ENCODE results near the gene FGD4.

The FGD4 gene

DNA sequence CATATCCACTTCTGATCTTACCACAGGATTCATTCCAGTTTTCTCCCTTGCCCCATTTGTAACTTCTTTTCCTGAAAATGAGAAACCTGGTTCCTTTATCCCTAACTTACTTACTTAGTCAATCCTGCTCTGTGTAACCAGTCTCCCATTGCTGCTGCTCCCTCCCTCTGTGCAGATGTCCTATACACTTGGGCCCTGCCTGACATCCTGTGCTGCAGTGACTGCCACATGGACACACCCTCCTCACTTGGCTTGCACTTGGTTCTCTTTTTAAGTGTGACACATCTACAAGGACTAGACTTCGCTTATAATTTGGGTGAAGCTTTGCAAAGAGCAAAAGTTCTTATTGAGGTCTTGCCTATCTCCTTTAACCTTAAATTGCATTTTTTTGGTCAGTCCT is 51.4 kb downstream of the FGD4 start:
- Histone ChIP-seq H2AFZ (ENCODE audit: low read depth, low read length) (no peak overlapping the region), H3K4me3 (ENCODE audit: low read length) (no peak overlapping the region)

DNA sequence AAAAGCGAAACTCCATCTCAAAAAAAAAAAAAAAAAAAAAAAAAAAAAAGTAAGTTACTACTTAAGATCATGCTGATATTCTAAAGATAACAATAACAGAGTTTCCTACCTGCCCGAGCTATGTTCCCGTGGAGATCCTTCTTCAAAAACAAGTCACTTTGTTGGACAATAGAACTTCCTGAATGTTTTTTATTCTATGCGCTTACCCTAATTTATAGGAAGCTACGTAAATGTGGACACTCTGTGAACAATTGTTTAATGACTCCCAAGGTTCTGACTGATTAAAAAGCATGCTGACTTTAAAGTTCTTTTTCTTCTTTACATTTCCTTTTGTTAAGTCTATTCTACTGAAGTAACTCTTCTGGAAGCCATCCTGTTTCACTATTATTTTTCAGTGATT is 52.5 kb downstream of the FGD4 start:
- Histone ChIP-seq H2AFZ (ENCODE audit: low read depth, low read length) (no peak overlapping the region), H3K27me3 (ENCODE audit: insufficient read depth, low read length) (no peaks in the 10 kb centered on the region), H3K4me3 (ENCODE audit: low read length) (no peak overlapping the region), H3K9me3 (ENCODE audit: low read length) (no peaks in the 10 kb centered on the region), H3K36me3 (ENCODE audit: insufficient read depth, low read length) (no peaks in the 10 kb centered on the region), H3K4me1 (ENCODE audit: insufficient read depth, low read length) (peaks cover 29% of the 10 kb centered on the region)

More for the DNA sequence above, 51.4 kb downstream of the FGD4 start:
- H3K4me1 ChIP-seq (ENCODE audit: insufficient read depth, low read length) = peaks cover 26% of the 10 kb centered on the region
- H3K36me3 ChIP-seq (ENCODE audit: insufficient read depth, low read length) = no peaks in the 10 kb centered on the region
- H3K27me3 ChIP-seq (ENCODE audit: insufficient read depth, low read length) = no peaks in the 10 kb centered on the region
- H3K9me3 ChIP-seq (ENCODE audit: low read length) = no peaks in the 10 kb centered on the region

DNA sequence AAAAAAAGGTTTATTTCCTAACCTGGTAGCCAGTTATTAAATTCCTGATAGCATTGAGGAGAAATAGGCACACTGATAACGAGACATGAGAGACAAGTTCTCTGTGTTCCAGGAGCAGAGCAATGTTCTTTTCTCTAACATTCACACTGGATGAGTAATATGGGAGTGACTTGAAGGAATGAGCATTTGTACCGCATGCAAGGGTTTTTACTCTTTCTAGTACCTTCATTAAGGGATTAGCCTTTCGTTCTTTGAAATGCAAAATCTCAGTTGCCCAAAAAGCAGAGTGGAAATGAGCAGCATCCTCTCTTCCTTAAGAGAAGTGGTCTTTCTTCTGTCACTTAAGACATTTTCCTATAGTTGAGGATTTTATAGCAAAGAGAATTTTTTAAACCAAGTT is 54.7 kb downstream of the FGD4 start:
- H3K4me1 ChIP-seq (ENCODE audit: insufficient read depth, low read length) = peaks cover 30% of the 10 kb centered on the region
- H3K4me3 ChIP-seq (ENCODE audit: low read length) = no peak overlapping the region
- H3K9me3 ChIP-seq (ENCODE audit: low read length) = no peaks in the 10 kb centered on the region
- H3K27me3 ChIP-seq (ENCODE audit: insufficient read depth, low read length) = no peaks in the 10 kb centered on the region
- H2AFZ ChIP-seq (ENCODE audit: low read depth, low read length) = no peak overlapping the region
- H3K36me3 ChIP-seq (ENCODE audit: insufficient read depth, low read length) = no peaks in the 10 kb centered on the region

DNA sequence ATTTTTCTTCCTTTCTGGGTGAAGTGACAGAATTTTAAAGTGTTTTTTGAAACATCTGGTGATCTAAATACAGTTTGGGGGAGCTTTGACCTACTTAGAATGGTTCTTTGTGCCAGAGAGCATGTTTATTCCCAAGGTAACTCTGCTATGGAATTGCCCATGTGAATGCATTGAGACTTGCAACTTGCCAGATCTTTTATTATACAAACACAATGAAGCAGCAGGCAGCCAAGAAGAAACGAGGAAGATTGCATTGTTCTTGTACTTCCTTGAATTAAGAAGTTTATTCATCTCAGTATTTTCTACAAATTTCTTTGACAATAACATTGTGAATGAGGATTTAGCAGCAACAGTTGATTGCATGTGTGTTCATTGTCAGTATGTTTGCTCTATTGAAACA is 55.5 kb downstream of the FGD4 start:
- peaks cover 30% of the 10 kb centered on the region for H3K4me1 ChIP-seq (ENCODE audit: insufficient read depth, low read length)
- H3K27me3 ChIP-seq (ENCODE audit: insufficient read depth, low read length) = no peaks in the 10 kb centered on the region
- no peak overlapping the region for H3K4me3 ChIP-seq (ENCODE audit: low read length)
- no peaks in the 10 kb centered on the region for H3K9me3 ChIP-seq (ENCODE audit: low read length)
- no peak overlapping the region for H2AFZ ChIP-seq (ENCODE audit: low read depth, low read length)
- H3K36me3 ChIP-seq (ENCODE audit: insufficient read depth, low read length) = no peaks in the 10 kb centered on the region

DNA sequence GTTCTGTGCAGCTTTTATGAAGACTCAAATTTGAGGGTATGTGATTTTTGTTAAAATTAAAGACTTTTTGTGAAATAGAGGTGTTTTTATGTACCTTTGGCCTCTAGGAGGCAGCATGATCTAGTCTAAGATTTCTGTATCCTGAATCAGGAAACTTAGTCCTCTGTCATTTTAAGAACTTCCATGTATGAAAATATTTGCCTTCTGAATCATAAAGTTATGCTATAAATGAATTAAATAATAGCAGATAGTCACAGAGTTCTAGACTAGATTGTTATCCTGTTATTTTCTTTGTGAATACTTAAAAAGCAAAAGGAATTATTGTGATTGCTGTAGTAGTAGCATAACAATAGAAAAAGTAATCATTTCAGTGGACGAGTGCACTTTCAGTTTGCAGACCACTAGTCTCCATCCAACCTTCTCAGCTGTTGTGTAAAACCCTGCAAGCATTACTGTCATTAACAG is 56.3 kb downstream of the FGD4 start:
- H3K36me3 ChIP-seq (ENCODE audit: insufficient read depth, low read length) = no peaks in the 10 kb centered on the region
- no peaks in the 10 kb centered on the region for H3K27me3 ChIP-seq (ENCODE audit: insufficient read depth, low read length)
- peak overlapping the region; percentile 29 for H3K4me3 ChIP-seq (ENCODE audit: low read length)
- H2AFZ ChIP-seq (ENCODE audit: low read depth, low read length) = peak overlapping the region; percentile 20
- H3K9me3 ChIP-seq (ENCODE audit: low read length) = no peaks in the 10 kb centered on the region
- H3K4me1 ChIP-seq (ENCODE audit: insufficient read depth, low read length) = peaks cover 30% of the 10 kb centered on the region

DNA sequence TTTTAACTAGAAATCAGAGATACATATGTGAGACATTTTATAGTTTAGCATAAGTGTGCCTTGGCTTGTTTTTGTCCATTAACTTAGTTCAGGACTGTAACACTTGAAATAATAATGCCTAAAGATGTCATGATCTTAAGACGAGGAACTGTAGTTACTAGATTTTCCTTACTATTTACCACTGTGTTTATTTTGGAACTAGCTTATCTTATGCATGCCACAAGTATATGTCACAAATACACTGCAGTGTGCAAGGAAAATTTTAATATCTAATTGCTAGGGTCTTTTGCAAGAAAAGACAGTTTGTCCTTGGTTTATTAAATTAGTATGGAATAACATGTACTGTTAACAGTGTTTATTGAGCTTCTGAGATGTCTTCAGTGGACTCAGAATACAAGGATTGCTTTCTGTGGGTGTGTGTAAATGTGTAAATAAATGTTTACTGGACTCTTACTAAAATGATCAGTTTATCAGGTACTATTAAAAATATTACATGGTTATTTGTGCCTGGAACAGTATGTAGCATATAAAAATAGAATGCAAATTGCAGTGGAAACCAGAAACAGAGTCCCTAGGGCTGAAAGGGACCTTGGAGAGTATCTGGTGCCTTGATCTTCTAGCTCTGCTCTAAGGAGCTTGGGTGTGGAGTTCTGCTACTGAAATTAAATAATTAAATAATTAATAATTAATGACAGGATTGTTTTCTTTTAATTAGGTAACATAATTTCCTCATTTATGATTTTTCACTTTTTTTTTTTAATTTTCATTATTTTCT is 58.1 kb downstream of the FGD4 start:
- H3K36me3 ChIP-seq (ENCODE audit: insufficient read depth, low read length) = no peaks in the 10 kb centered on the region
- no peaks in the 10 kb centered on the region for H3K9me3 ChIP-seq (ENCODE audit: low read length)
- H3K4me1 ChIP-seq (ENCODE audit: insufficient read depth, low read length) = peaks cover 30% of the 10 kb centered on the region
- H2AFZ ChIP-seq (ENCODE audit: low read depth, low read length) = no peak overlapping the region
- H3K4me3 ChIP-seq (ENCODE audit: low read length) = no peak overlapping the region
- no peaks in the 10 kb centered on the region for H3K27me3 ChIP-seq (ENCODE audit: insufficient read depth, low read length)

DNA sequence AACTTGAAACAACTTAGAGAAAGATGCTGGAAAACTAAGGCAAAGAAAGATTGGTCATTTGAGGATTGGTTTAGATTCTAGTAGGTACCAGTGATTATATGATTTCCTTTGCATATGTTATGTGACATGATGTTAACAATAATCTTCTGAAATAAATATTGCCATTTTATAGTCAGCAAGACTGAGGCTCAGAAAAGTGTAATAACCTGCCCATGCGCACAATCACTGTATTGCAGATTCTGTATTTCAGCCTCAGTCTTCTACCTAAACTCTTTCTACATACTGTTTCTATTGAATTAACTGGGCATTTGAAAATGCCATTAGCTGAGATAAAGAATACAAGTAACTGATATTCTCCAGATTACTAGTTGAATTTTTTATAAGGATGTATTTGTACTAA is 61.3 kb downstream of the FGD4 start:
- Histone ChIP-seq H2AFZ (ENCODE audit: low read depth, low read length) (no peak overlapping the region), H3K4me1 (ENCODE audit: insufficient read depth, low read length) (peaks cover 13% of the 10 kb centered on the region), H3K9me3 (ENCODE audit: low read length) (no peaks in the 10 kb centered on the region), H3K36me3 (ENCODE audit: insufficient read depth, low read length) (no peaks in the 10 kb centered on the region), H3K27me3 (ENCODE audit: insufficient read depth, low read length) (no peaks in the 10 kb centered on the region), H3K4me3 (ENCODE audit: low read length) (no peak overlapping the region)

DNA sequence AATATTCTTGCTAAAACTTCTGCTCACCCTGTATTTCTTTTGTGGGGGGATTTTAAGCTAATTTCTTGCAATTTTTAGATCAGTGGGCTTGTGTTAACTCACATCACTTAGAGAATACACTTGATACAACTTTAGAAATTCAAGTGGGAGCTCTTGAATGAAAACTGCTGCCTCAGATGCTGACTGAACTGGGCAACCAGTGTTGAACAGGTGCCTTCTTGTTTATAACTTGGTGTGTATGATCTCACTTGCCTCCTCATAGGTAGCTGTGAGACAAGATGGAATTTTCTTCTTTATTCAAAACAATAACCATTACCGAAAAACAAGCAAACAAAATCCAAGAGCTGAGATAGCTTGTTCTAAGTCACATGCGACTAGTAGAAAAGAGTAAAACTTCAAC is 63.5 kb downstream of the FGD4 start:
- Histone ChIP-seq H3K9me3 (ENCODE audit: low read length) (no peaks in the 10 kb centered on the region), H3K4me1 (ENCODE audit: insufficient read depth, low read length) (no peaks in the 10 kb centered on the region), H2AFZ (ENCODE audit: low read depth, low read length) (no peak overlapping the region), H3K4me3 (ENCODE audit: low read length) (no peak overlapping the region), H3K36me3 (ENCODE audit: insufficient read depth, low read length) (no peaks in the 10 kb centered on the region), H3K27me3 (ENCODE audit: insufficient read depth, low read length) (no peaks in the 10 kb centered on the region)

DNA sequence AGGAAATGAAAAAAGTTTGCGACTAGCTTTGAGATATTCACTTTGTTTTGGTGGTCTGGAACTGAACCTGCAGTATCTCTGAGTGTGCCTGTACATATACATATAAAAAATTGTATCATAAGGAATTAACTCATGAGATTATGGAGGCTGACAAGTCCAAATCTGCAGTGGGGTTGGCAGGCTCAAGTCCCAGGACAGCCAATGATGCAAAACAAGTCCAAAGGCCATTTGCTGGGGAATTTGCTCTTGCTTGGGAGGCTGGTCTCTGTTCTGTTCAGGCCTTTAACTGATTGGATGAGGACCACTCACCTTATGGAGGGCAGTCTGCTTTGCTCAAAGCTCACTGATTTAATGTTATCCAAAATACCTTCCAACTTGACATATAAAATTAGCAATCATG is 66.8 kb downstream of the FGD4 start:
- Histone ChIP-seq H3K4me3 (ENCODE audit: low read length) (no peak overlapping the region), H2AFZ (ENCODE audit: low read depth, low read length) (no peak overlapping the region), H3K4me1 (ENCODE audit: insufficient read depth, low read length) (no peaks in the 10 kb centered on the region), H3K36me3 (ENCODE audit: insufficient read depth, low read length) (no peaks in the 10 kb centered on the region), H3K9me3 (ENCODE audit: low read length) (no peaks in the 10 kb centered on the region), H3K27me3 (ENCODE audit: insufficient read depth, low read length) (no peaks in the 10 kb centered on the region)

DNA sequence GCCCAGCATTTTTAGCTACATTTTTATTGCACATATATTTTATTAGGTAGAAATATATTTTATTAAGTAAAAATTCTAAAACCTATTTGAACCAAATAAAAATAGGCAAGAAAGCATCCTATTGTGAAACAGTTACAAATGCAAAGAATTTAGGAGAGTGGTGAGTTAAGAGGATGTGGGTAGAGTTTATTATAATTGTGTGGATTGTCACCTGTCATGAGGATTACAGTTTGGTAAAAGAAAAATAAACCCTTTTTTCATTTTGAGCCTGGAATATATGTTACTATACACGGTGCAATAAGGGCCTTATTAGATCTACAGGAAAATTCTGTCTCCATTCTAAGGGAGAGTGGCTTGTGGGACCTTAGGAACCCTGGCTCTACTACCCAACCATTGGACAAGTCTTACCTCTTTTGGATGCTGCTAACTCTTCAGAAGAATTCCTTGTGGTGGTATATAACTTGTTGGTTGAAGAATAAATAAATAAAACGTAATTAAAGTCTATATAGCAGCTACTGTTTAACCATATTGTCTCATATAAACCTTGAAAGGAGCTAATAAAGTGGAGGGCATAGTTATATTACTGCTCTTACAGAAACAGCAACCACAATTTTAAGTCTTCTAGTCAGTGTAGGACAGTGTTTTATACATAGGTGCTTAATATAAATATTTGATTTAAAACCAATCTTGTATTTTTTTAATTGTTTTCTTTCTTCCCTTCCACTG is 67.8 kb downstream of the FGD4 start:
- Histone ChIP-seq H3K36me3 (ENCODE audit: insufficient read depth, low read length) (no peaks in the 10 kb centered on the region), H2AFZ (ENCODE audit: low read depth, low read length) (no peak overlapping the region), H3K27me3 (ENCODE audit: insufficient read depth, low read length) (no peaks in the 10 kb centered on the region), H3K9me3 (ENCODE audit: low read length) (peaks cover 3% of the 10 kb centered on the region), H3K4me1 (ENCODE audit: insufficient read depth, low read length) (no peaks in the 10 kb centered on the region), H3K4me3 (ENCODE audit: low read length) (no peak overlapping the region)

DNA sequence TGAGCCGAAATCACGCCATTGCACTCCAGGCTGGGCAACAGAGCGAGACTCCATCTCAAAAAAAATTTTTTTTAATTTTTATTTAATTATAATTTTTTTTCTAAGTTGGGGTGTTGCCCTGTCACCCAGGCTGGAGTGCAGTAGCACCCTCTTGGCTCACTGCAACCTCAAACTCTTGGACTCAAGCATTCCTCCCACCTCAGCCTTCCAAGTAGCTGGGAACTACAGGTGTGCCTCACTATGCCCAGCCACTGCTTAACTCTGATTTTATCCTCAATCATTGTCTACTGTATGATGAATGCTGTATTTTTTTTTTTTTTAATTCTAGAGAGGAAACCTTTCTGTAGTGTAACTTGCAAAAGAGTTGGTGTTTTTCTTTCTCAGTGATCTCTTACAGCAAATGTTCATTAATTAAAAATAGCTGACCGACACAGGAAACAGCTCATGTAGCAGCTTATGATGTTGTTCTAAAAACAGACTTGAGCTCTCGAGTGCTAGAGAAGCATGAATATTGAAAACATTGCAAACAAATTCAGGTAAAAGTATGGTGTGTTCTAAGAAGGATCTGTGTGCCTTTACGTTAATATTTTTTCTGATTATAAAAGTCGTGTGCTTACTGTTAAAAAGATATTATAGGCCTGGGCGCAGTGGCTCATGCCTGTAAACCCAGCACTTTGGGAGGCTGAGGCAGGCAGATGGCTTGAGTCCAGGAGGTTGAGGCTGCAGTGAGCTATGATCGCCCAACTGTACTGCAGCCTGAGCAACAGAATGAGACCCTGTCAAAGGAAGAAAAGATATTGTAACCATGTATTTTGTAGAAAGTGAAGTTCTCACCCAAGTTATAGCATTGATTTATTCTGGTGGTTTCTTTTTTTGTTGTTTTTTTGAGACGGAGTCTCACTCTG is 68.9 kb downstream of the FGD4 start:
- Histone ChIP-seq H3K4me3 (ENCODE audit: low read length) (no peak overlapping the region), H3K4me1 (ENCODE audit: insufficient read depth, low read length) (no peaks in the 10 kb centered on the region), H2AFZ (ENCODE audit: low read depth, low read length) (no peak overlapping the region), H3K9me3 (ENCODE audit: low read length) (peaks cover 3% of the 10 kb centered on the region), H3K27me3 (ENCODE audit: insufficient read depth, low read length) (no peaks in the 10 kb centered on the region), H3K36me3 (ENCODE audit: insufficient read depth, low read length) (no peaks in the 10 kb centered on the region)

DNA sequence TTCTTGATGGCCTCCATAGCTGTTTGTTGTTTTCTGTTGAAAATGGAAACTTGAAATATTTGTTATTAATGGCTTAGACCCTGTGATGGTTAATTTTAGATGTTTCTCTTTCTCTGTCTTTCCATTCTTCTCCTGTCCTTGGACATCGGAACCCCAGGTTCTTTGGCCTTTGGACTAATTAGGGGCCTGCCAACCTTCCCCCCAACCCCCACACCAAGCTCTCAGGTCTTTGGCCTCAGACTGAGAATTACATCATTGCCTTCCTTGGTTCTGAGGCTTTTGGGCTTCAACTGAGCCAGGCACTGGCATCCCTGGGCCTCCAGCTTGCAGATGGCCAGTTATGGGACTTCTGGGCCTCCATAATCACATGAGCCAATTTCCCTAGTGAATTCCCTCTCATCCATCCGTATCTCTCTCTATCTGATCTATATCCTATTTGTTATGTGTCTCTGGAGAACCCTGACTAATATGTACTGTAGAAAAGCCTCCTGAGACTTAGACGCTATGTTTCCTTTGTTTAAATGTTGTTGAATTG is 71.6 kb downstream of the FGD4 start:
- Histone ChIP-seq H2AFZ (ENCODE audit: low read depth, low read length) (no peak overlapping the region), H3K27me3 (ENCODE audit: insufficient read depth, low read length) (no peaks in the 10 kb centered on the region), H3K36me3 (ENCODE audit: insufficient read depth, low read length) (no peaks in the 10 kb centered on the region), H3K9me3 (ENCODE audit: low read length) (peaks cover 3% of the 10 kb centered on the region), H3K4me3 (ENCODE audit: low read length) (no peak overlapping the region), H3K4me1 (ENCODE audit: insufficient read depth, low read length) (no peaks in the 10 kb centered on the region)

DNA sequence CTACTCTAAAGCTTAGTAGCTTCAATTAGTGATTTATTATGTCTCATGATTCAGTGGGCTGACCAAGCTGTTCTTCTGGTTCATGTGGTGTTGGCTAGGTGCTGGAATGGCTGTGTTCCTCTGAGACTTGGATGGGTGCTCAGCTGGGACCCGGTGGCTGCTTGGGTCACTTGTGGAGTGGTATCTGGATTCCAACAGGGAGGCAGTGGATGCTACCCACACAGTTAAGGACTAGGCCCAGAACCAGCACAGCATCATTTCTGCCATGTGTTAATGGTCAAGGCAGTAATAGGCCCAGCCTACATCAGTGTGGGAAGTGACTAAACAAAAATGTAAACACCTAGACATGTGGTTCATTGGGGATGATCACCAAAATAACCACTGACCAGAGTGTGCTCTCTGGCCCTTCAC is 72.2 kb downstream of the FGD4 start:
- Histone ChIP-seq H3K27me3 (ENCODE audit: insufficient read depth, low read length) (no peaks in the 10 kb centered on the region), H3K9me3 (ENCODE audit: low read length) (peaks cover 3% of the 10 kb centered on the region), H3K4me1 (ENCODE audit: insufficient read depth, low read length) (no peaks in the 10 kb centered on the region), H2AFZ (ENCODE audit: low read depth, low read length) (no peak overlapping the region), H3K36me3 (ENCODE audit: insufficient read depth, low read length) (no peaks in the 10 kb centered on the region), H3K4me3 (ENCODE audit: low read length) (no peak overlapping the region)

Measured in neuron (in vitro differentiated cells).